ENCODE results near the gene SH2D3C.

The SH2D3C gene

GRCh38 chr9:127742435-127743088 is 35.9 kb downstream of the SH2D3C start:
- in situ Hi-C loops (cut with MboI; ENCODE audit: low sequenced_read_pairs) = no loop called here

GRCh38 chr9:127741831-127742434 is 36.5 kb downstream of the SH2D3C start:
- in situ Hi-C loops (cut with MboI; ENCODE audit: low sequenced_read_pairs) = no loop called here

GRCh38 chr9:127739614-127740330 is 38.7 kb downstream of the SH2D3C start:
- in situ Hi-C loops (cut with MboI; ENCODE audit: low sequenced_read_pairs) = loop anchor here (10.0 kb wide), 2 partner anchors 125 to 235 kb away; no protein-coding TSS in a partner anchor

GRCh38 chr9:127738666-127739065 is 39.8 kb downstream of the SH2D3C start:
- in situ Hi-C loops (cut with MboI; ENCODE audit: low sequenced_read_pairs) = loop anchor here (10.0 kb wide), 2 partner anchors 126 to 234 kb away; no protein-coding TSS in a partner anchor

GRCh38 chr9:127735530-127736185 is 42.8 kb downstream of the SH2D3C start:
- in situ Hi-C loops (cut with MboI; ENCODE audit: low sequenced_read_pairs) = loop anchor here (10.0 kb wide), 2 partner anchors 129 to 231 kb away; no protein-coding TSS in a partner anchor

GRCh38 chr9:127734747-127735529 is 43.5 kb downstream of the SH2D3C start, which contains the start of gene TOR2A:
Gene TOR2A (minus strand): TSS chr9:127735294. CDS start chr9:127735270, 24 bp downstream.
- in situ Hi-C loops (cut with MboI; ENCODE audit: low sequenced_read_pairs) = loop anchor here (10.0 kb wide), 2 partner anchors 130 to 230 kb away; no protein-coding TSS in a partner anchor

- in situ Hi-C loops (cut with MboI; ENCODE audit: low sequenced_read_pairs) = loop anchor here (10.0 kb wide), 2 partner anchors 131 to 229 kb away; no protein-coding TSS in a partner anchor
These were observed 44.2 kb downstream of the SH2D3C start for GRCh38 chr9:127734247-127734746.

- in situ Hi-C loops (cut with MboI; ENCODE audit: low sequenced_read_pairs) = loop anchor here (10.0 kb wide), 2 partner anchors 131 to 229 kb away; no protein-coding TSS in a partner anchor
These were observed 44.9 kb downstream of the SH2D3C start for GRCh38 chr9:127733614-127734013.

- in situ Hi-C loops (cut with MboI; ENCODE audit: low sequenced_read_pairs) = loop anchor here (10.0 kb wide), 2 partner anchors 132 to 228 kb away; no protein-coding TSS in a partner anchor
These were observed 46.0 kb downstream of the SH2D3C start for GRCh38 chr9:127732444-127732843.

GRCh38 chr9:127731938-127732337 is 46.5 kb downstream of the SH2D3C start:
- in situ Hi-C loops (cut with MboI; ENCODE audit: low sequenced_read_pairs) = loop anchor here (10.0 kb wide), 2 partner anchors 133 to 227 kb away; no protein-coding TSS in a partner anchor

- in situ Hi-C loops (cut with MboI; ENCODE audit: low sequenced_read_pairs) = loop anchor here (10.0 kb wide), 2 partner anchors 134 to 226 kb away; no protein-coding TSS in a partner anchor
These were observed 47.6 kb downstream of the SH2D3C start for GRCh38 chr9:127730799-127731410.

- in situ Hi-C loops (cut with MboI; ENCODE audit: low sequenced_read_pairs) = loop anchor here (10.0 kb wide), 2 partner anchors 135 to 225 kb away; no protein-coding TSS in a partner anchor
These were observed 48.2 kb downstream of the SH2D3C start for GRCh38 chr9:127730262-127730661.

- in situ Hi-C loops (cut with MboI; ENCODE audit: low sequenced_read_pairs) = loop anchor here (10.0 kb wide), 2 partner anchors 135 to 225 kb away; no protein-coding TSS in a partner anchor
These were observed 48.8 kb downstream of the SH2D3C start for GRCh38 chr9:127729522-127730256.

- in situ Hi-C loops (cut with MboI; ENCODE audit: low sequenced_read_pairs) = no loop called here
These were observed 49.7 kb downstream of the SH2D3C start for GRCh38 chr9:127728808-127729207.

- in situ Hi-C loops (cut with MboI; ENCODE audit: low sequenced_read_pairs) = no loop called here
These were observed 51.6 kb downstream of the SH2D3C start for GRCh38 chr9:127726871-127727270.

- in situ Hi-C loops (cut with MboI; ENCODE audit: low sequenced_read_pairs) = no loop called here
These were observed 54.5 kb downstream of the SH2D3C start for GRCh38 chr9:127724012-127724411.

GRCh38 chr9:127723444-127723843 is 55.0 kb downstream of the SH2D3C start:
- in situ Hi-C loops (cut with MboI; ENCODE audit: low sequenced_read_pairs) = no loop called here

GRCh38 chr9:127723013-127723412 is 55.5 kb downstream of the SH2D3C start:
- in situ Hi-C loops (cut with MboI; ENCODE audit: low sequenced_read_pairs) = no loop called here

Data from HL-60/S4 treated with retinoic acid at 250 ng/mL for 4 days and 3 days (cell line).